Endothelial cell of coronary artery (primary cell): ENCODE measurements around the gene BLMH. TPM values are rescaled to one million over a fixed set of nuclear protein-coding genes. Genes with fewer than 3 reads are reported as not detected.

Source experiments
- total RNA-seq: library from RNA; depleted of rRNA; stranded (reverse); fragments of >200 nt; gene quantifications from 2 replicates; pipeline ENCODE4 v1.2.3, GENCODE V29; 2014

Gene BLMH, protein sequence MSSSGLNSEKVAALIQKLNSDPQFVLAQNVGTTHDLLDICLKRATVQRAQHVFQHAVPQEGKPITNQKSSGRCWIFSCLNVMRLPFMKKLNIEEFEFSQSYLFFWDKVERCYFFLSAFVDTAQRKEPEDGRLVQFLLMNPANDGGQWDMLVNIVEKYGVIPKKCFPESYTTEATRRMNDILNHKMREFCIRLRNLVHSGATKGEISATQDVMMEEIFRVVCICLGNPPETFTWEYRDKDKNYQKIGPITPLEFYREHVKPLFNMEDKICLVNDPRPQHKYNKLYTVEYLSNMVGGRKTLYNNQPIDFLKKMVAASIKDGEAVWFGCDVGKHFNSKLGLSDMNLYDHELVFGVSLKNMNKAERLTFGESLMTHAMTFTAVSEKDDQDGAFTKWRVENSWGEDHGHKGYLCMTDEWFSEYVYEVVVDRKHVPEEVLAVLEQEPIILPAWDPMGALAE
- total RNA-seq = 55.4 and 63.2 TPM in 2 replicates

DNA sequence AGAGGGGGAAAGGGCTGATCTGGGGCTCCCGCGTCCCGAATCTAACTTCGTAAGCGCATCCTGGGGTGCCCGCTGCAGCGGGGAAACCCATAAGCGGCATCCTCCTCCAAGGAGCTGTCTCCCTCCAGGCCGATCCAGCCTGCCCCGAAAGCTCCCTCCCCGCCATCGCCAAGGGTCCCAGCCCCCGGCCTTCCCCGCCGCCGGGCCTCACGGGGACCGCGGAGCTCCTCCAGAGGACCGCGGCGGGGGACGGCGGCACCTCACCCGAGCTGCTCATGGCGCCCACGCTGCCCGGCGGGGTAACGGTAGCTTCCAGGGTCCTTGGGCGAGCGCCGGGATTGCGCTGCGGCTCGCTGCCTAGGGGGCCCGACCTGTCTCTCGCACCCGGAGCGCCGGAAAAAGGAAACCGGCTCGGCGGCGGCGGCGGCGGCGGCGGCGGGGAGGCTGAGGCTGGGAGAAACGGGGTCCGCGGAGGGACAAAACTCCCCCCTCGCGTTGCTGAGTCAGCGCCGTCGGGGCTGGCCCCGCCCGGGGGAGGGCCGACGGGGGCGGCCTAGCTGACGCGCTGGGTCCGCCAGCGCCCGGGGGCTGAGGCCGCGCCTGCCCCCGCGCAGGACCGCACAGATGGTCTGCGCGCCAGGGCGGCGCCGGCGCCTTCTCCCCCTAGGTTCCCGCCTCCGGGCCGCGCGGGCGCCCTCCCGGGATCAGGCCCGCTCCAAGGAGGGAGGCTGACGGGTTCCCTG is at the start of gene BLMH:
Gene BLMH, minus strand, starts transcription at position 402 of the 743 bp plus-strand sequence. Its CDS starts 125 bp downstream, at position 277.

DNA sequence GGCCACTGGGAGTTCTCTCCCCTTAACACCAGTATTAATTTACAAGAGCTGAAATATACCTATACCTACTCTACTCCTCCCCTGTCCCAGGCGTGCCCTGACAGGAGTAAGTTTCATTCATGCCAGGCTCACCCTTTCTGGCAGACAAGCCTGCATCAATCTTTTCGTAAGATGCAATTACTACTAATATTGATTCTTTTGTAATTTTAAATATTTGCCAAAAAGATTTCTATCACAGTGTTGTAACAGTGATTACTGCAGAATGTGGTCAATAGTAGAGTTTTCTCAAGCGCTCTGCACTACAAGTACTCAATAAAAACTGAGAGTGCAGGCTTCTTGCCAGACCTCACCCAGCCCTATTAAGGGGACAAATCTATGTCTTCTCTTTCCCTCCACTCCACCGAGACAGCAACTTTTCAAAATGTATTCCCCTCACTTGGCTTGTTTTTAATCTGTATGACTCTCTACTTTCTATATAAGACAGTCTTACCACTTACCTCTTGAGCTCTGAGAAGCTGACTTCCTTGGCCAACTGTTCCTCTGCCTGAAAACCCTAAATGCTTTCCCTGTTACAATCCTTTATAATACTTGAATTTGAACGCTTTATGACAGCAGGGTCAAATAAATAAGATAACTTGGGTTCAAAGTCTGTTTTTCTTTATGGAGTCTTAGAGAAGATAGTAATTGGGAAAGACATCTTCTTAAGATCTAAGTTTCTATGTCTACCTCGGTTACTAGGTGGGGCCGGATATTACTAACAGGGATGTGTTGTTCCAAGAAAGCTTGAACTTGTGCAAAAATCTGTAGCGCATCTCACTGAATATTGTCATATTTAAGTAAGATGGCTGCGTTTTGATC is 42.0 kb upstream of the BLMH start, which contains the start of gene TMIGD1:
Gene TMIGD1, minus strand, starts transcription at position 555 of the 858 bp plus-strand sequence. CDS start 1,924 bp downstream, outside the sequence.

DNA sequence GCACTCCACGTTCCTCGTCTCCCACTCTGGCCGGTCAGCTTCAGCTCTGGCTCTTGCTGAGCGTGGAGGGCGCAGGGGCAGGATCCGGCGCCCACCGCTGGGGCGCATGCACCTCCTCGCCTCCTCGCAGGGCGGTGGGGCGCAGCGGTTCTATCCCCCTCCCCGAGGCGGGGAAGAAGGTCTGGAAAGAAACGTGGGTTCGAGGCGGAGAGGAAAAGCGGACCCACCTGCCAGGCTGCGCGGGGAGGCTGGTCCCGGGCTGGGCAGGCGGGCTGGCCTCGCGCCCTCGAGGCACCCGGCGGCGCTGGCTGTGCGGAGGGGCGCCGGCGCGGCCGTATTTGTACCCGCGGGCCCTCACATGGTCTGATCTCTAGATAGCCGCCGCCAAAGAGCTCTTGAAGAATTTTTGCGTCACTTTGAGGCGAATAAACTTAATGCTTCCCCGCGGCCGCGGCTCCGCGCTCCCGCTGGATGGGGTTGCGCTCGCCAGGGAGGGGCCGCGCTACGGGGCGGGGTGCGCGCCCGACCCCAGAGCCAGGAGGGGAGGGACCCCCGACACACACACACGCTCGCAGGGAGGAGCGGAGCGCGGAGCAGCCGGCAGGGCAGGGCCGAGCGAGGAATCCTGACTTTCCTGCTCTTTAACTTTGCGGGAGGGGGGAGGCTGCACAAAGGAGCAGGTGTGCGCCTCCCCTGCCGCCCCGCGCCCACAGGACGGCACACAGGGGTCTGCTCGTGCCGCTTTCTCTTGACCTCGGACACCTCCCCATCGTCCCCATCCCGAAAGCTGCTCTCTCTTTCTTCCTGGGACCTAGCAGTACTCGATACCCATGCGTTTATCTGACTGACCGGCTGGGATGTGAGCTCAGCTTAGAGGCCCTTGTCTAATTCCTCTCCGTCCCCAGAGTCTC is 56.1 kb downstream of the BLMH start, which contains the start of gene SLC6A4:
Gene SLC6A4, minus strand, starts transcription at position 312 of the 911 bp plus-strand sequence. CDS start 13,739 bp downstream, outside the sequence.

Other genes with a start within 250 kb of the BLMH start
- 8.7 and 10.9 TPM in 2 replicates for gene NSRP1, start 175.1 kb downstream of the BLMH start, total RNA-seq
- under 0.01 TPM in 2 replicates for gene SLC6A4, start 56.2 kb downstream of the BLMH start, total RNA-seq
- gene TMIGD1, start 42.1 kb upstream of the BLMH start, total RNA-seq = not detected in 2 replicates
- 106 and 181 TPM in 2 replicates for gene CPD, start 87.0 kb upstream of the BLMH start, total RNA-seq
- 20.7 and 27.6 TPM in 2 replicates for gene GOSR1, start 185.5 kb upstream of the BLMH start, total RNA-seq